Loucy (cell line): ENCODE results near the gene SNAPC1.
A peak's percentile ranks its signal among the peaks of the same experiment; 100 is the strongest.

Experiments
- H2AFZ ChIP-seq: fragments of 200-600 bp; sonication (generic); 2 replicates; pipeline ENCODE4 v1.6.0; 2016; ENCODE audit warnings: antibody characterized with exemption, mild to moderate bottlenecking, low read length, moderate library complexity
- H3F3A ChIP-seq: fragments of 200-600 bp; 2 replicates; pipeline ENCODE4 v1.6.0; 2016; ENCODE audit warnings: antibody characterized with exemption, low read depth, mild to moderate bottlenecking
- H3K27me3 ChIP-seq: fragments of 200-600 bp; sonication (generic); 2 replicates; pipeline ENCODE4 v1.6.1; 2014; ENCODE audit warnings: low read length, mild to moderate bottlenecking; ENCODE audit not compliant: insufficient read depth, poor library complexity, severe bottlenecking
- H3K36me3 ChIP-seq: fragments of 200-600 bp; sonication (generic); 2 replicates; pipeline ENCODE4 v1.6.1; 2016; ENCODE audit warnings: low read length; ENCODE audit not compliant: insufficient read depth
- H3K4me1 ChIP-seq: fragments of 200-600 bp; sonication (generic); 2 replicates; pipeline ENCODE4 v1.5.1; 2014; ENCODE audit warnings: low read length, mild to moderate bottlenecking; ENCODE audit not compliant: insufficient read depth, poor library complexity, severe bottlenecking
- H3K4me2 ChIP-seq: fragments of 200-600 bp; sonication (generic); 2 replicates; pipeline ENCODE4 v1.6.0; 2014; ENCODE audit warnings: antibody characterized with exemption, low read length, low read depth, mild to moderate bottlenecking; ENCODE audit not compliant: poor library complexity, severe bottlenecking
- H3K4me3 ChIP-seq: fragments of 200-600 bp; sonication (generic); 2 replicates; pipeline ENCODE4 v1.5.1; 2014; ENCODE audit warnings: low read length, mild to moderate bottlenecking, mixed read lengths; ENCODE audit not compliant: poor library complexity, severe bottlenecking
- H3K79me2 ChIP-seq: fragments of 200-600 bp; sonication (generic); 2 replicates; pipeline ENCODE4 v1.6.1; 2014; ENCODE audit warnings: low read length; ENCODE audit not compliant: insufficient read depth
- H3K9ac ChIP-seq: fragments of 200-600 bp; sonication (generic); 2 replicates; pipeline ENCODE4 v1.6.0; 2014; ENCODE audit warnings: mild to moderate bottlenecking, low read depth, low read length, moderate library complexity; ENCODE audit not compliant: poor library complexity, severe bottlenecking
- H3K9me2 ChIP-seq: fragments of 200-600 bp; sonication (generic); replicated peaks from 2 replicates; pipeline ENCODE4 v1.6.1; 2016; ENCODE audit warnings: low read depth, low read length, mixed read lengths
- H3K9me3 ChIP-seq: fragments of 200-600 bp; sonication (generic); 2 replicates; pipeline ENCODE4 v1.6.1; 2014; ENCODE audit warnings: mild to moderate bottlenecking, antibody characterized with exemption, low read length, low read depth; ENCODE audit not compliant: insufficient read depth
- H4K20me1 ChIP-seq: fragments of 200-600 bp; sonication (generic); 2 replicates; pipeline ENCODE4 v1.6.0; 2014; ENCODE audit warnings: antibody characterized with exemption, low read length, mild to moderate bottlenecking; ENCODE audit not compliant: insufficient read depth, poor library complexity, severe bottlenecking
- EZH2phosphoT487 ChIP-seq: fragments of 200-600 bp; IDR thresholded peaks from 2 replicates; pipeline ENCODE4 v1.6.1; 2018; ENCODE audit warnings: antibody characterized with exemption, mild to moderate bottlenecking, moderate library complexity, borderline replicate concordance
- TF ChIP-seq, protein P1 (sequence below): fragments of 200-600 bp; sonication (generic); conservative IDR thresholded peaks from 2 replicates; pipeline ENCODE4 v1.5.1; 2014; ENCODE audit warnings: mild to moderate bottlenecking, antibody characterized with exemption, low read length

Gene SNAPC1

DNA sequence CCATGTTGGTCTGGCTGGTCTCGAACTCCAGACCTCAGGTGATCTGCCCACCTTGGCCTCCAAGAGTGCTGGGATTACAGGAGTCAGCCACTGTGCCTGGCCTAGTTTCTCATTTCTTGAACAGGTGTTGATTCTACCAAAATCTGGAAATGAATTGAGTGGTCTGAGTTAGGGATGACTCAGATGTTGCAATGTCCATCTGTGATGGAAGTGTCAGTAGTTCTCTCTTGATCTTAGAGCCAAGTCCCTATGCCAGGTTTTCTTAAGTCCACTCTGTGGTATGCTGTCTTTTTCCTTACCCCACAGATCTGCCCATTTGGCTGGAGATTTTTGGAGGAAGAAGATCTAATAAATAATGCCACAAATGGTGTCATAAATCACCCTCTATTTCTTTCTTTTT, 12.6 kb downstream of the SNAPC1 start:
- peaks cover 6% of the 10 kb centered on the region; the same call in 1 of the 2 replicates for H3K79me2 ChIP-seq
- peaks cover 9% of the 10 kb centered on the region for H3K4me1 ChIP-seq
- no peak for TF ChIP-seq EZH2phosphoT487
- TF ChIP-seq, protein P1, sequence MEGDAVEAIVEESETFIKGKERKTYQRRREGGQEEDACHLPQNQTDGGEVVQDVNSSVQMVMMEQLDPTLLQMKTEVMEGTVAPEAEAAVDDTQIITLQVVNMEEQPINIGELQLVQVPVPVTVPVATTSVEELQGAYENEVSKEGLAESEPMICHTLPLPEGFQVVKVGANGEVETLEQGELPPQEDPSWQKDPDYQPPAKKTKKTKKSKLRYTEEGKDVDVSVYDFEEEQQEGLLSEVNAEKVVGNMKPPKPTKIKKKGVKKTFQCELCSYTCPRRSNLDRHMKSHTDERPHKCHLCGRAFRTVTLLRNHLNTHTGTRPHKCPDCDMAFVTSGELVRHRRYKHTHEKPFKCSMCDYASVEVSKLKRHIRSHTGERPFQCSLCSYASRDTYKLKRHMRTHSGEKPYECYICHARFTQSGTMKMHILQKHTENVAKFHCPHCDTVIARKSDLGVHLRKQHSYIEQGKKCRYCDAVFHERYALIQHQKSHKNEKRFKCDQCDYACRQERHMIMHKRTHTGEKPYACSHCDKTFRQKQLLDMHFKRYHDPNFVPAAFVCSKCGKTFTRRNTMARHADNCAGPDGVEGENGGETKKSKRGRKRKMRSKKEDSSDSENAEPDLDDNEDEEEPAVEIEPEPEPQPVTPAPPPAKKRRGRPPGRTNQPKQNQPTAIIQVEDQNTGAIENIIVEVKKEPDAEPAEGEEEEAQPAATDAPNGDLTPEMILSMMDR, result no peak
- H2AFZ ChIP-seq, result no peak overlapping the region
- no peak overlapping the region for H3K4me3 ChIP-seq
- H3K9ac ChIP-seq, result no peak overlapping the region
- H3K9me2 ChIP-seq, result no peaks in the 10 kb centered on the region
- peaks cover 50% of the 10 kb centered on the region; the same call in 1 of the 2 replicates for H3K36me3 ChIP-seq
- no peaks in the 10 kb centered on the region for H3F3A ChIP-seq
- H3K4me2 ChIP-seq, result no peak overlapping the region
- no peaks in the 10 kb centered on the region for H3K9me3 ChIP-seq
- H4K20me1 ChIP-seq, result no peaks in the 10 kb centered on the region
- no peaks in the 10 kb centered on the region for H3K27me3 ChIP-seq

DNA sequence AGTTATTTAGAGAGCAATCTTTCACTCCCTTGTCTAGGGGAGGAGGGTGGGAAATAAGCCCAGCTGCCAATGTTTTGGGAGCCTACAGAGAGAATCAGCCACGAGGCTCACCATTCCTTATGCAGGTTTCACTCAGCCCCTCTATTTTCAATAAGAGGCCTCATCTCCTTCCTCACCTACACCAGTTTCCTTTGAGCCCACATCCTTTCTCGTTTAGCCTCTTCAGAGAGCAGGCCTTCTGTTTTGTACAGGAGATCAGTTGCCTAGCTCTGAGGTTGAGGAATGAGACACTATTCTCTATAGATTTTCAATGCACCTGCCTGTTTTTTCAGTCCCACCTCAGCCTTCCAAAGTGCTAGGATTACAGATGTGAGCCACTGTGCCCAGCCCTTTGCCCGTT, 17.9 kb downstream of the SNAPC1 start:
- Histone ChIP-seq H3K4me1 (peaks cover 16% of the 10 kb centered on the region), H3K9me3 (no peaks in the 10 kb centered on the region), H4K20me1 (no peaks in the 10 kb centered on the region), H3K79me2 (no peaks in the 10 kb centered on the region), H3K4me2 (peak overlapping the region; percentile 40), H3K27me3 (no peaks in the 10 kb centered on the region), H2AFZ (no peak overlapping the region), H3K9me2 (no peaks in the 10 kb centered on the region), H3K9ac (peak overlapping the region; percentile 31), H3K36me3 (peaks cover 60% of the 10 kb centered on the region; the same call in 1 of the 2 replicates), H3F3A (no peaks in the 10 kb centered on the region), H3K4me3 (peak overlapping the region; percentile 10)
- TF ChIP-seq, protein P1, result no peak
- no peak for TF ChIP-seq EZH2phosphoT487

DNA sequence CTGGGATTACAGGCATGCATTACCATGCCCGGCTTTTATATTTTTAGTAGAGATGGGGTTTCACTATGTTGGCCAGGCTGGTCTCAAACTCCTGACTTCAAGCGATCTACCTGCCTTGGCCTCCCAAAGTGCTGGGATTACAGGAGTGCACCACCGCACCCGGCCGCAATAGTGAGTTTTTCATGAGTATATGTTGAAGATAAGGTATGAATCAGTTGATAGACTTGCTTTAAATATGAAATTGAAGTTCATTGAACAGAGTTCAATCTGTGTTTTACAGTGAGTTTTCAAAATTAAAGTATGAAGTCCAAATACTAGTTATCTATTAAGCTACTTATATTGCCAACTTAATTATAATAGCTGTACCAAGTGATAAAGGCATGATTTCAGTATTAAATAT, 35.1 kb downstream of the SNAPC1 start:
- Histone ChIP-seq H3K9me2 (no peaks in the 10 kb centered on the region), H2AFZ (no peak overlapping the region), H3K27me3 (no peaks in the 10 kb centered on the region), H3K4me2 (no peak overlapping the region), H4K20me1 (no peaks in the 10 kb centered on the region), H3K9ac (no peak overlapping the region), H3K4me3 (no peak overlapping the region), H3K9me3 (no peaks in the 10 kb centered on the region), H3K79me2 (no peaks in the 10 kb centered on the region), H3K36me3 (peaks cover 19% of the 10 kb centered on the region; the same call in 1 of the 2 replicates), H3F3A (no peaks in the 10 kb centered on the region), H3K4me1 (no peaks in the 10 kb centered on the region)
- TF ChIP-seq, protein P1, result no peak
- no peak for TF ChIP-seq EZH2phosphoT487
